Transverse colon (tissue), 4 donors: ENCODE results near the gene OR52I1. TPM values are rescaled to one million over a fixed set of nuclear protein-coding genes. Genes with fewer than 3 reads are reported as not detected.

Source experiments
- DNase-seq: peaks from one replicate; pipeline ENCODE4 v3.0.0-alpha.2; 2019
- H3K27ac ChIP-seq, 4 donors: fragments of 200-600 bp; sonication (generic); 2 replicates each; pipeline ENCODE4 v1.5.1; 2016 to 2018; ENCODE audit warnings: inconsistent platforms in 4 of 4
- H3K27me3 ChIP-seq: fragments of 200-600 bp; sonication (generic); 2 replicates; pipeline ENCODE4 v1.5.1; 2017; ENCODE audit warnings: inconsistent platforms
- H3K36me3 ChIP-seq, 4 donors: fragments of 200-600 bp; sonication (generic); 2 replicates each; pipeline ENCODE4 v1.5.1; 2017 to 2019; ENCODE audit warnings: inconsistent platforms in 4 of 4
- H3K4me1 ChIP-seq, 4 donors: fragments of 200-600 bp; sonication (generic); 2 replicates each; pipeline ENCODE4 v1.5.1; 2017 to 2020; ENCODE audit warnings: inconsistent platforms in 4 of 4
- H3K4me3 ChIP-seq, 4 donors: fragments of 200-600 bp; sonication (generic); 1 replicate in 1 of 4; 2 replicates in 3 of 4; pipeline versions ENCODE4 v1.5.1 to v1.6.1; 2017 to 2019; ENCODE audit warnings: inconsistent platforms in 4 of 4
- H3K9me3 ChIP-seq, 2 donors: fragments of 200-600 bp; sonication (generic); 2 replicates each; pipeline ENCODE4 v1.5.1; 2017 to 2019; ENCODE audit warnings: inconsistent platforms in 2 of 2
- CTCF ChIP-seq, 5 experiments: fragments of 200-600 bp in 3 of 5; fragments of 450-650 bp in 2 of 5; sonication (generic) in 3 of 5; IDR thresholded peaks; 1 replicate in 2 of 5; 2 replicates in 3 of 5; pipeline ENCODE4 v1.5.1; 2016 to 2017; ENCODE audit warnings: antibody characterized with exemption in 5 of 5, inconsistent platforms in 3 of 5, mild to moderate bottlenecking in 2 of 5, moderate library complexity in 1 of 5
- EP300 ChIP-seq: sonication (generic); formaldehyde crosslinking; IDR thresholded peaks from one replicate; pipeline ENCODE4 v1.6.1; 2017; ENCODE audit warnings: antibody characterized with exemption, low read depth
- POLR2A ChIP-seq: fragments of 450-650 bp; IDR thresholded peaks from one replicate; pipeline ENCODE4 v1.6.1; 2016; ENCODE audit warnings: antibody characterized with exemption, mild to moderate bottlenecking, moderate library complexity
- POLR2AphosphoS5 ChIP-seq, 3 donors: sonication (generic); formaldehyde crosslinking; IDR thresholded peaks; one replicate each; pipeline ENCODE4 v1.6.1; 2016; ENCODE audit warnings: antibody characterized with exemption in 3 of 3
- WGBS, 2 donors: methylation state at CpG; one replicate each; pipeline ENCODE4 v1.1.5; 2018; ENCODE audit warnings: low coverage in 1 of 2; 5-methylcytosine and 5-hydroxymethylcytosine counted together
- in situ Hi-C, 4 donors: fragments of 200-750 bp; cut with MboI; loops; one replicate each; pipeline versions ENCODE4 v1.15.0 to v1.15.1; 2017; ENCODE audit warnings: low sequenced_read_pairs in 3 of 4, low pct_ligation_motif_present in 1 of 4, low pct_unique_long_range_greater_than_20kb in 1 of 4
- intact Hi-C: fragments of 100-400 bp; cut with DNase I; formaldehyde crosslinking; loops from one replicate; pipeline ENCODE4 v1.15.1; 2023; ENCODE audit warnings: low total_unique reads
- total RNA-seq, 4 donors: library from RNA; depleted of rRNA; stranded (reverse); fragments of >200 nt; gene quantifications; one replicate each; pipeline ENCODE4 v1.1.0, GENCODE V29; 2016

OR52I1 gene
- total RNA-seq, 4 donors from 2014 or later: not detected

DNA sequence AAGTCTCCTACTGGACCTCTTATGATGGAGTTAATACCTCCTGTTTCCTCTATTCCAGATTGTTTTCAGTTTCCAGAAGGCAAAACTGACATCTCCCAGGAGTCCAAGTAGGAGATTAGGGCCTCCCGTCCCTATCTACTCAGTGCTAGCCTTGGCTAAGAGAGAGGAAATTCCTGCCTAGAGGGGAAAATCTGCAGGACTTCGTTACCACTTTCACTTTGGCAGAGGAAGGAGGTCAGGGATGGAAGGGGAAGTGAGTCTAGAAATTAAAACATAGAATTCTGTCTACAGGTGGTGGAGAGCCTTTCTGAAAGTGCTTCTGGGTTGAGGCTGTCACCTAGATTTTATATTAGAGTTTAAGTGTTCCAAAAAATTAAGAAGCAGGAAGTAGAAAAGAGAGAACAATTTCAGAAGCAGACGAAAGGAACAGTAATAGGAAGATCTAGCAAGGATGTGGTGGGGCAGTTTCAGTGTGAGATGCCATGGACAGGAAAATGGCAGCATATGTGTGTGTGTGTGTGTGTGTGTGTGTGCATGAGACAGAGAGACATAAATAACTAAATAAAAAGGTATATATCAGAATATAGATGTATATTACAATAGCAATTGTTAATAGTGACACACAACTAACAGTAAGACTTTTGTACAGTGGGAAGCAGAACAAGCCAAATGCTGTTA lies 16.6 kb downstream of the OR52I1 start:
- in situ Hi-C loops: no loop called here
- Histone ChIP-seq H3K27ac (no peak overlapping the region), H3K4me1 (peaks cover 0 to 31% (median 19%) of the 10 kb centered on the region in 4 donors), H3K27me3 (no peaks in the 10 kb centered on the region), H3K36me3 (no peaks in the 10 kb centered on the region), H3K4me3 (no peak overlapping the region), H3K9me3 (no peaks in the 10 kb centered on the region)
- no peak for DNase-seq
- WGBS, 2 donors: 42 to 53% methylated on average over 2 to 3 of the region's 3 CpGs
- intact Hi-C loops: no loop called here
- TF ChIP-seq POLR2AphosphoS5 (IDR thresholded peaks at IDR 0.05) (no peak), CTCF (IDR thresholded peaks at IDR 0.05) (no peak), EP300 (no peak), POLR2A (no peak)

DNA sequence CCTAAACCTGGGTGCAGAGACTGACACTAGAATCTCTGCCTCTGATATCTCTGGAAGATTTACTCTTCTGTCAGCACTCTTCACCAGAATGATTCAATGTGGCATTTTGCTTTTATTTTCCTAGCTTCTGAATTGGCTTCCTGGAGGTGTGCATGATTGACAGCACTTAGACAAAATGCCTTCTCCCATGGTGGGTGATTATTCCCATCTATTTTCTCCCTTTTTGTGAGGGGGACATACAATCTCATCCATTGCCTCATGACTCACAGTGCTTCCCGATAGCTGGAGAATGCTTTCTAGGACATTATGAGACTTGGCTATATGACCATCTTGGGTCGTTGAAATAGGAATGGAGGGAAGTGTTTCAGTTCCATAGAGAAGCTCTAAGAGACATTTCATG lies 18.1 kb downstream of the OR52I1 start:
- 89 to 92% methylated on average over 2 of the region's 2 CpGs for WGBS, 2 donors
- DNase-seq: no peak
- no peaks in the 10 kb centered on the region for H3K9me3 ChIP-seq
- no peaks in the 10 kb centered on the region for H3K36me3 ChIP-seq
- intact Hi-C loops: no loop called here
- no peak overlapping the region for H3K27ac ChIP-seq
- H3K27me3 ChIP-seq: no peaks in the 10 kb centered on the region
- H3K4me1 ChIP-seq: peaks cover 0 to 16% (median 7%) of the 10 kb centered on the region in 4 donors
- TF ChIP-seq CTCF (IDR thresholded peaks at IDR 0.05) (no peak), POLR2AphosphoS5 (IDR thresholded peaks at IDR 0.05) (no peak), POLR2A (no peak), EP300 (no peak)
- in situ Hi-C loops: no loop called here
- H3K4me3 ChIP-seq: no peak overlapping the region

DNA sequence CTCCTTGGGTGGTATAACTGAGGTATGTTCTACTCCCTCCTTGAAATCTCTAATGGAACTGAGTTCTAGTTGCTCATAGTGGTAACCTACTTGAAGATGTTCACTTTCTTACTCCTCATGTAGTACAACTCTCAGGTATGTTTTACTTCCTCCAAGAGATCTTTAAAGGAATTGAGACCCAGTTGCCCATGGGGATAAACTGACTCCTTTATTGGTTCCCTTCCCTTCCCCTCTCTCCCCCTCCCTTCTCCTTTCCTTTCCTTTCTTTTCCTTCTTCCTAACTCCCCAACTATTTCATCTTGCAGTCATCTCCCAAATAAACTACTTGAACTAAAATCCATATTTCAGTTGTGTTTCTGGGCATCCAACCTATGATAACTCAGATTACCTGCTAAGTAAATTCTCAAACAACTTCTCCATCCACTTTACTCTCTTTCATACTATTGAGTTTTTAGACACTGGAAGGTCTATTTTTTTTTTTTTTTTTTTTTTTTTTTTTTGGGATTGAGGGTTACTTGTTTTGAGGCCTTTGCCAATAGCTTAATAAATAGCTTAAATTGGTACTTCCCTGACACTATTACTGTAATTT lies 22.1 kb downstream of the OR52I1 start:
- intact Hi-C loops (no loop called here), in situ Hi-C loops (no loop called here)
- Histone ChIP-seq H3K36me3 (no peaks in the 10 kb centered on the region), H3K9me3 (no peaks in the 10 kb centered on the region), H3K4me3 (no peak overlapping the region), H3K27me3 (no peaks in the 10 kb centered on the region), H3K27ac (no peak overlapping the region), H3K4me1 (no peaks in the 10 kb centered on the region)
- TF ChIP-seq POLR2A (no peak), CTCF (IDR thresholded peaks at IDR 0.05) (no peak)
- DNase-seq: no peak

- no peaks in the 10 kb centered on the region for H3K27me3 ChIP-seq
- no peaks in the 10 kb centered on the region for H3K9me3 ChIP-seq
- in situ Hi-C loops (no loop called here), intact Hi-C loops (no loop called here)
- no peak overlapping the region for H3K27ac ChIP-seq
- 51 to 64% methylated on average over 4 to 9 of the region's 9 CpGs for WGBS, 2 donors
- no peaks in the 10 kb centered on the region for H3K4me1 ChIP-seq
- no peaks in the 10 kb centered on the region for H3K36me3 ChIP-seq
- DNase-seq: peak; percentile 20
- H3K4me3 ChIP-seq: no peak overlapping the region
- no peak for TF ChIP-seq POLR2A
- no peak for TF ChIP-seq POLR2AphosphoS5 (IDR thresholded peaks at IDR 0.05)
- TF ChIP-seq CTCF (IDR thresholded peaks at IDR 0.05): no peak
- no peak for TF ChIP-seq EP300
Observed at GRCh38 chr11:4619514-4619913, 25.7 kb downstream of the OR52I1 start.
